Osteoblast (primary cell): Measurements from ENCODE around the gene KLHDC4. TPM values are rescaled to one million over a fixed set of nuclear protein-coding genes. Genes with fewer than 3 reads are reported as not detected.

ENCODE experiments used
- DNase-seq: peaks from one replicate; pipeline ENCODE4 v3.0.0; 2011; ENCODE audit warnings: low spot score, mixed read lengths; ENCODE audit not compliant: insufficient read length; ENCODE audit errors: missing footprints
- H2AFZ ChIP-seq: 2 replicates; pipeline ENCODE4 v1.6.0; 2011; ENCODE audit warnings: mild to moderate bottlenecking, low read length
- H3K27ac ChIP-seq: 2 replicates; pipeline ENCODE4 v1.5.1; 2011; ENCODE audit warnings: mild to moderate bottlenecking, low read depth, low read length, moderate library complexity
- H3K27me3 ChIP-seq: 2 replicates; pipeline ENCODE4 v1.6.0; 2012; ENCODE audit warnings: mild to moderate bottlenecking, control low read depth, inconsistent platforms, low read length, moderate library complexity; ENCODE audit not compliant: insufficient read depth
- H3K36me3 ChIP-seq: 2 replicates; pipeline ENCODE4 v1.5.1; 2011; ENCODE audit warnings: mild to moderate bottlenecking, low read length, control low read depth, moderate library complexity; ENCODE audit not compliant: insufficient read depth
- H3K4me1 ChIP-seq: 2 replicates; pipeline ENCODE4 v1.5.1; 2011; ENCODE audit warnings: mild to moderate bottlenecking, low read length, control low read depth, moderate library complexity; ENCODE audit not compliant: insufficient read depth
- H3K4me2 ChIP-seq: 2 replicates; pipeline ENCODE4 v1.6.0; 2011; ENCODE audit warnings: mild to moderate bottlenecking, low read length; ENCODE audit not compliant: insufficient read depth
- H3K4me3 ChIP-seq: fragments of 200-600 bp; sonication (generic); 3 replicates; pipeline ENCODE4 v1.5.1; 2012; ENCODE audit warnings: mild to moderate bottlenecking, low read length, inconsistent platforms; ENCODE audit not compliant: insufficient read depth
- H3K79me2 ChIP-seq: 2 replicates; pipeline ENCODE4 v1.6.0; 2012; ENCODE audit warnings: mild to moderate bottlenecking, low read length, control low read depth, inconsistent platforms; ENCODE audit not compliant: insufficient read depth
- H3K9me3 ChIP-seq: 2 replicates; pipeline ENCODE4 v1.5.1; 2011; ENCODE audit warnings: low read depth, low read length, control low read depth
- H4K20me1 ChIP-seq: 2 replicates; pipeline ENCODE4 v1.6.0; 2012; ENCODE audit warnings: mild to moderate bottlenecking, low read length, control low read depth; ENCODE audit not compliant: insufficient read depth
- CTCF ChIP-seq: IDR thresholded peaks from 2 replicates; pipeline ENCODE4 v1.5.1; 2011; ENCODE audit warnings: mild to moderate bottlenecking, low read depth, low read length, moderate library complexity; ENCODE audit errors: extremely low read depth
- total RNA-seq: library from RNA; depleted of rRNA; stranded (reverse); fragments of >200 nt; gene quantifications from 2 replicates; pipeline ENCODE4 v1.2.3, GENCODE V29; 2012

KLHDC4 gene
- total RNA-seq, 1 donor, result 22.1 TPM

- no peak overlapping the region for H3K27ac ChIP-seq
- no peak overlapping the region for H3K4me2 ChIP-seq
- TF ChIP-seq CTCF, result no peak
- DNase-seq, result no peak
- H4K20me1 ChIP-seq, result no peaks in the 10 kb centered on the region
- H3K4me1 ChIP-seq, result peaks cover 8% of the 10 kb centered on the region
- no peak overlapping the region for H3K4me3 ChIP-seq
- no peaks in the 10 kb centered on the region for H3K79me2 ChIP-seq
- no peak overlapping the region for H2AFZ ChIP-seq
- H3K9me3 ChIP-seq, result no peaks in the 10 kb centered on the region
- H3K36me3 ChIP-seq, result no peaks in the 10 kb centered on the region
- peaks cover 28% of the 10 kb centered on the region for H3K27me3 ChIP-seq
Observed at GRCh38 chr16:87685405-87685755, 80.4 kb downstream of the KLHDC4 start.

- Histone ChIP-seq H3K9me3 (no peaks in the 10 kb centered on the region), H4K20me1 (no peaks in the 10 kb centered on the region), H3K4me3 (no peak overlapping the region), H3K27ac (no peak overlapping the region), H3K79me2 (no peaks in the 10 kb centered on the region), H3K4me2 (no peak overlapping the region), H3K4me1 (peaks cover 8% of the 10 kb centered on the region), H3K36me3 (no peaks in the 10 kb centered on the region), H3K27me3 (peaks cover 28% of the 10 kb centered on the region), H2AFZ (no peak overlapping the region)
- no peak for TF ChIP-seq CTCF
- peak; percentile 94 for DNase-seq
Observed at GRCh38 chr16:87684711-87685404, 80.9 kb downstream of the KLHDC4 start.

GRCh38 chr16:87684106-87684677 lies 81.6 kb downstream of the KLHDC4 start:
- H3K9me3 ChIP-seq, result no peaks in the 10 kb centered on the region
- H3K4me1 ChIP-seq, result peaks cover 8% of the 10 kb centered on the region
- no peak overlapping the region for H3K27ac ChIP-seq
- no peak for TF ChIP-seq CTCF
- H2AFZ ChIP-seq, result no peak overlapping the region
- H3K4me3 ChIP-seq, result no peak overlapping the region
- H3K27me3 ChIP-seq, result peaks cover 31% of the 10 kb centered on the region
- DNase-seq, result peak; percentile 83
- H3K79me2 ChIP-seq, result no peaks in the 10 kb centered on the region
- no peaks in the 10 kb centered on the region for H4K20me1 ChIP-seq
- no peaks in the 10 kb centered on the region for H3K36me3 ChIP-seq
- H3K4me2 ChIP-seq, result no peak overlapping the region

GRCh38 chr16:87682852-87683399 lies 82.9 kb downstream of the KLHDC4 start:
- H3K79me2 ChIP-seq, result no peaks in the 10 kb centered on the region
- H3K4me1 ChIP-seq, result peaks cover 8% of the 10 kb centered on the region
- H4K20me1 ChIP-seq, result no peaks in the 10 kb centered on the region
- H3K27me3 ChIP-seq, result peaks cover 31% of the 10 kb centered on the region
- no peak overlapping the region for H3K4me2 ChIP-seq
- TF ChIP-seq CTCF, result no peak
- no peak overlapping the region for H3K27ac ChIP-seq
- no peaks in the 10 kb centered on the region for H3K36me3 ChIP-seq
- H3K9me3 ChIP-seq, result no peaks in the 10 kb centered on the region
- H2AFZ ChIP-seq, result no peak overlapping the region
- H3K4me3 ChIP-seq, result no peak overlapping the region
- peak; percentile 89 for DNase-seq
